Natural killer cell treated with Interleukin-12 subunit alpha and Interleukin-12 subunit beta and Interleukin-15 and Interleukin-18, amount 100 ng/mL, for 72 hours (primary cell): Measurements from ENCODE around the gene NDOR1. TPM values are rescaled to one million over a fixed set of nuclear protein-coding genes. Genes with fewer than 3 reads are reported as not detected.

Experiments used
- ATAC-seq, 2 donors: fragments of 150-1000 bp; cut with Tn5 transposase in 1 of 2; sonication (Bioruptor Pico), chemical (Tn5 transposase) in 1 of 2; 2 replicates each; pipeline ENCODE4 v1.10.0; 2021
- DNase-seq: peaks from one replicate; pipeline ENCODE4 v3.0.0; 2022; ENCODE audit warnings: low spot score
- H3K27ac Mint-ChIP-seq, 2 donors: 1 replicate in 1 of 2; 2 replicates in 1 of 2; pipeline ENCODE4 v1.8.0; 2022; ENCODE audit warnings: mixed read lengths in 2 of 2, mild to moderate bottlenecking in 1 of 2, moderate library complexity in 1 of 2
- H3K27me3 Mint-ChIP-seq, 2 donors: 1 replicate in 1 of 2; 2 replicates in 1 of 2; pipeline ENCODE4 v1.8.0; 2022; ENCODE audit warnings: mixed read lengths in 2 of 2
- H3K36me3 Mint-ChIP-seq: one replicate; pipeline ENCODE4 v1.8.0; 2022; ENCODE audit warnings: mixed read lengths
- H3K4me1 Mint-ChIP-seq, 2 donors: 1 replicate in 1 of 2; 2 replicates in 1 of 2; pipeline ENCODE4 v1.8.0; 2022; ENCODE audit warnings: low read depth in 2 of 2, mixed read lengths in 2 of 2, mild to moderate bottlenecking in 1 of 2
- H3K4me3 Mint-ChIP-seq: one replicate; pipeline ENCODE4 v1.8.0; 2022; ENCODE audit warnings: mixed read lengths
- H3K9me3 Mint-ChIP-seq: 2 replicates; pipeline ENCODE4 v1.8.0; 2022; ENCODE audit warnings: mixed read lengths
- total RNA-seq, 2 donors: library from RNA; stranded (reverse); gene quantifications; one replicate each; pipeline ENCODE4 v1.2.3, GENCODE V29; 2022

The NDOR1 gene
- total RNA-seq, 2 donors from 2014 or later, result 33.0 to 81.9 TPM

- peaks cover 3 to 5% of the 10 kb centered on the region in 2 donors for H3K4me1 Mint-ChIP-seq
- no peak for DNase-seq
- H3K36me3 Mint-ChIP-seq, result no peaks in the 10 kb centered on the region
- no peak overlapping the region for H3K27ac Mint-ChIP-seq
- peaks cover 3 to 7% of the 10 kb centered on the region in 2 donors for H3K27me3 Mint-ChIP-seq
- no peak for ATAC-seq
- H3K9me3 Mint-ChIP-seq, result no peaks in the 10 kb centered on the region
- H3K4me3 Mint-ChIP-seq, result no peak overlapping the region
Measured at GRCh38 chr9:137228968-137229896, 23.7 kb downstream of the NDOR1 start.

- Mint-ChIP-seq H3K27me3 (peaks cover 6 to 7% of the 10 kb centered on the region in 2 donors), H3K9me3 (no peaks in the 10 kb centered on the region), H3K36me3 (no peaks in the 10 kb centered on the region), H3K4me1 (peaks cover 3 to 5% of the 10 kb centered on the region in 2 donors), H3K4me3 (no peak overlapping the region), H3K27ac (no peak overlapping the region)
- DNase-seq (no peak), ATAC-seq (no peak)
Measured at GRCh38 chr9:137229903-137230704, 24.6 kb downstream of the NDOR1 start.

GRCh38 chr9:137230705-137231371 is 25.3 kb downstream of the NDOR1 start, which contains the start of gene SLC34A3:
Gene SLC34A3, plus strand, starts transcription at chr9:137230901. Its CDS starts 802 bp downstream, at chr9:137231703.
- no peak within 1 kb of the TSS for H3K27ac Mint-ChIP-seq

GRCh38 chr9:137231372-137232039 is 26.0 kb downstream of the NDOR1 start:
- H3K27ac Mint-ChIP-seq, result no peak overlapping the region
- H3K27me3 Mint-ChIP-seq, result peaks cover 7 to 9% of the 10 kb centered on the region in 2 donors
- H3K9me3 Mint-ChIP-seq, result no peaks in the 10 kb centered on the region
- ATAC-seq, result no peak
- H3K4me1 Mint-ChIP-seq, result peaks cover 3 to 5% of the 10 kb centered on the region in 2 donors
- H3K4me3 Mint-ChIP-seq, result no peak overlapping the region
- no peaks in the 10 kb centered on the region for H3K36me3 Mint-ChIP-seq
- DNase-seq, result no peak

More at GRCh38 chr9:137230705-137231371, 25.3 kb downstream of the NDOR1 start, which contains the start of gene SLC34A3:
- H3K36me3 Mint-ChIP-seq, result no peaks in the 10 kb centered on the region
- no peak within 1 kb of the TSS for H3K4me3 Mint-ChIP-seq
- H3K27me3 Mint-ChIP-seq, result peaks cover 7 to 9% of the 10 kb centered on the region in 2 donors
- ATAC-seq (no peak), DNase-seq (no peak)
- H3K4me1 Mint-ChIP-seq, result peaks cover 3 to 5% of the 10 kb centered on the region in 2 donors
- H3K9me3 Mint-ChIP-seq, result no peaks in the 10 kb centered on the region

GRCh38 chr9:137232101-137232500 is 26.6 kb downstream of the NDOR1 start:
- H3K36me3 Mint-ChIP-seq, result no peaks in the 10 kb centered on the region
- H3K4me1 Mint-ChIP-seq, result peaks cover 3 to 5% of the 10 kb centered on the region in 2 donors
- peaks cover 7 to 9% of the 10 kb centered on the region in 2 donors for H3K27me3 Mint-ChIP-seq
- no peak overlapping the region for H3K27ac Mint-ChIP-seq
- ATAC-seq, result no peak
- no peak overlapping the region for H3K4me3 Mint-ChIP-seq
- no peak for DNase-seq
- H3K9me3 Mint-ChIP-seq, result no peaks in the 10 kb centered on the region

- no peak overlapping the region for H3K27ac Mint-ChIP-seq
- H3K4me3 Mint-ChIP-seq, result no peak overlapping the region
- no peaks in the 10 kb centered on the region for H3K9me3 Mint-ChIP-seq
- H3K4me1 Mint-ChIP-seq, result peaks cover 2 to 3% of the 10 kb centered on the region in 2 donors
- no peaks in the 10 kb centered on the region for H3K36me3 Mint-ChIP-seq
- DNase-seq (no peak), ATAC-seq (no peak)
- peaks cover 4 to 9% of the 10 kb centered on the region in 2 donors for H3K27me3 Mint-ChIP-seq
Measured at GRCh38 chr9:137232510-137232909, 27.0 kb downstream of the NDOR1 start.

- H3K4me3 Mint-ChIP-seq, result no peak overlapping the region
- no peaks in the 10 kb centered on the region for H3K36me3 Mint-ChIP-seq
- H3K9me3 Mint-ChIP-seq, result no peaks in the 10 kb centered on the region
- peaks cover 0 to 6% of the 10 kb centered on the region in 2 donors for H3K27me3 Mint-ChIP-seq
- H3K27ac Mint-ChIP-seq, result no peak overlapping the region
- ATAC-seq (no peak), DNase-seq (no peak)
- peaks cover 0 to 3% of the 10 kb centered on the region in 2 donors for H3K4me1 Mint-ChIP-seq
Measured at GRCh38 chr9:137233143-137233980, 27.9 kb downstream of the NDOR1 start.

GRCh38 chr9:137234055-137234697 is 28.7 kb downstream of the NDOR1 start:
- peaks cover 0 to 6% of the 10 kb centered on the region in 2 donors for H3K27me3 Mint-ChIP-seq
- ATAC-seq, result no peak
- no peaks in the 10 kb centered on the region for H3K9me3 Mint-ChIP-seq
- no peak overlapping the region for H3K27ac Mint-ChIP-seq
- H3K36me3 Mint-ChIP-seq, result no peaks in the 10 kb centered on the region
- H3K4me3 Mint-ChIP-seq, result no peak overlapping the region
- peaks cover 5 to 6% of the 10 kb centered on the region in 2 donors for H3K4me1 Mint-ChIP-seq
- no peak for DNase-seq

- Mint-ChIP-seq H3K27me3 (peaks cover 0 to 6% of the 10 kb centered on the region in 2 donors), H3K9me3 (no peaks in the 10 kb centered on the region), H3K27ac (no peak overlapping the region), H3K4me1 (peaks cover 5 to 6% of the 10 kb centered on the region in 2 donors), H3K4me3 (no peak overlapping the region), H3K36me3 (no peaks in the 10 kb centered on the region)
- DNase-seq, result no peak
- ATAC-seq, result no peak
Measured at GRCh38 chr9:137234758-137235423, 29.4 kb downstream of the NDOR1 start.

- H3K4me3 Mint-ChIP-seq, result no peak overlapping the region
- H3K36me3 Mint-ChIP-seq, result no peaks in the 10 kb centered on the region
- H3K27ac Mint-ChIP-seq, result no peak overlapping the region
- no peaks in the 10 kb centered on the region for H3K9me3 Mint-ChIP-seq
- no peak for ATAC-seq
- no peak for DNase-seq
- H3K4me1 Mint-ChIP-seq, result peaks cover 5 to 6% of the 10 kb centered on the region in 2 donors
- H3K27me3 Mint-ChIP-seq, result peaks cover 0 to 6% of the 10 kb centered on the region in 2 donors
Measured at GRCh38 chr9:137235424-137236237, 30.1 kb downstream of the NDOR1 start.
